ENCODE measurements around the gene COX11. TPM values are rescaled to one million over a fixed set of nuclear protein-coding genes. Genes with fewer than 3 reads are reported as not detected.

The COX11 gene
- total RNA-seq, 1 donor from 2014 or later, result 38.0 TPM

- H3K36me3 Mint-ChIP-seq (ENCODE audit: low read depth, unreplicated experiment), result no peaks in the 10 kb centered on the region
- no peaks in the 10 kb centered on the region for H3K9me3 Mint-ChIP-seq (ENCODE audit: unreplicated experiment)
- DNase-seq (ENCODE audit: low spot score), result no peak
- no peak for TF ChIP-seq CTCF (IDR thresholded peaks at IDR 0.05; ENCODE audit: unreplicated experiment)
- no peaks in the 10 kb centered on the region for H3K4me1 Mint-ChIP-seq (ENCODE audit: unreplicated experiment)
- no peak overlapping the region for H3K27ac Mint-ChIP-seq (ENCODE audit: unreplicated experiment)
- H3K27me3 Mint-ChIP-seq (ENCODE audit: unreplicated experiment), result no peaks in the 10 kb centered on the region
- H3K4me3 Mint-ChIP-seq (ENCODE audit: unreplicated experiment), result no peak overlapping the region
These were observed 23.7 kb downstream of the COX11 start for GRCh38 chr17:54944796-54945195.

- no peak overlapping the region for H3K27ac Mint-ChIP-seq (ENCODE audit: unreplicated experiment)
- no peaks in the 10 kb centered on the region for H3K9me3 Mint-ChIP-seq (ENCODE audit: unreplicated experiment)
- no peak for TF ChIP-seq CTCF (IDR thresholded peaks at IDR 0.05; ENCODE audit: unreplicated experiment)
- H3K27me3 Mint-ChIP-seq (ENCODE audit: unreplicated experiment), result no peaks in the 10 kb centered on the region
- DNase-seq (ENCODE audit: low spot score), result no peak
- no peak overlapping the region for H3K4me3 Mint-ChIP-seq (ENCODE audit: unreplicated experiment)
- no peaks in the 10 kb centered on the region for H3K36me3 Mint-ChIP-seq (ENCODE audit: low read depth, unreplicated experiment)
- H3K4me1 Mint-ChIP-seq (ENCODE audit: unreplicated experiment), result no peaks in the 10 kb centered on the region
These were observed 27.2 kb downstream of the COX11 start for GRCh38 chr17:54941285-54941684.

GRCh38 chr17:54937426-54937825 lies 31.0 kb downstream of the COX11 start:
- Mint-ChIP-seq H3K36me3 (ENCODE audit: low read depth, unreplicated experiment) (no peaks in the 10 kb centered on the region), H3K4me3 (ENCODE audit: unreplicated experiment) (no peak overlapping the region), H3K9me3 (ENCODE audit: unreplicated experiment) (no peaks in the 10 kb centered on the region), H3K27ac (ENCODE audit: unreplicated experiment) (no peak overlapping the region), H3K27me3 (ENCODE audit: unreplicated experiment) (no peaks in the 10 kb centered on the region), H3K4me1 (ENCODE audit: unreplicated experiment) (no peaks in the 10 kb centered on the region)
- TF ChIP-seq CTCF (IDR thresholded peaks at IDR 0.05; ENCODE audit: unreplicated experiment), result no peak
- DNase-seq (ENCODE audit: low spot score), result no peak

GRCh38 chr17:54937018-54937417 lies 31.4 kb downstream of the COX11 start:
- Mint-ChIP-seq H3K36me3 (ENCODE audit: low read depth, unreplicated experiment) (no peaks in the 10 kb centered on the region), H3K27ac (ENCODE audit: unreplicated experiment) (no peak overlapping the region), H3K9me3 (ENCODE audit: unreplicated experiment) (no peaks in the 10 kb centered on the region), H3K27me3 (ENCODE audit: unreplicated experiment) (no peaks in the 10 kb centered on the region), H3K4me3 (ENCODE audit: unreplicated experiment) (no peak overlapping the region), H3K4me1 (ENCODE audit: unreplicated experiment) (no peaks in the 10 kb centered on the region)
- no peak for TF ChIP-seq CTCF (IDR thresholded peaks at IDR 0.05; ENCODE audit: unreplicated experiment)
- no peak for DNase-seq (ENCODE audit: low spot score)

- no peak for TF ChIP-seq CTCF (IDR thresholded peaks at IDR 0.05; ENCODE audit: unreplicated experiment)
- Mint-ChIP-seq H3K4me1 (ENCODE audit: unreplicated experiment) (no peaks in the 10 kb centered on the region), H3K27ac (ENCODE audit: unreplicated experiment) (no peak overlapping the region), H3K9me3 (ENCODE audit: unreplicated experiment) (no peaks in the 10 kb centered on the region), H3K4me3 (ENCODE audit: unreplicated experiment) (no peak overlapping the region), H3K27me3 (ENCODE audit: unreplicated experiment) (no peaks in the 10 kb centered on the region), H3K36me3 (ENCODE audit: low read depth, unreplicated experiment) (no peaks in the 10 kb centered on the region)
- DNase-seq (ENCODE audit: low spot score), result no peak
These were observed 33.0 kb downstream of the COX11 start for GRCh38 chr17:54935471-54935870.

Measured in endothelial cell (in vitro differentiated cells).